Activated CD4-positive, CD25-positive, alpha-beta regulatory T cell treated with anti-CD3 and anti-CD28 coated beads, Interleukin-2, amount 50 U/mL, for 16 hours (primary cell): ENCODE measurements around the gene DTX2.
"Not testable (repeated sequence)": the region's sequence is repeated elsewhere in the genome, so short reads cannot be mapped to it uniquely, and the experiment has no call there.

ENCODE experiments used
- DNase-seq: peaks from one replicate; pipeline ENCODE4 v3.0.0-alpha.2; 2020; ENCODE audit warnings: low read depth, low spot score

DTX2 gene

DNA sequence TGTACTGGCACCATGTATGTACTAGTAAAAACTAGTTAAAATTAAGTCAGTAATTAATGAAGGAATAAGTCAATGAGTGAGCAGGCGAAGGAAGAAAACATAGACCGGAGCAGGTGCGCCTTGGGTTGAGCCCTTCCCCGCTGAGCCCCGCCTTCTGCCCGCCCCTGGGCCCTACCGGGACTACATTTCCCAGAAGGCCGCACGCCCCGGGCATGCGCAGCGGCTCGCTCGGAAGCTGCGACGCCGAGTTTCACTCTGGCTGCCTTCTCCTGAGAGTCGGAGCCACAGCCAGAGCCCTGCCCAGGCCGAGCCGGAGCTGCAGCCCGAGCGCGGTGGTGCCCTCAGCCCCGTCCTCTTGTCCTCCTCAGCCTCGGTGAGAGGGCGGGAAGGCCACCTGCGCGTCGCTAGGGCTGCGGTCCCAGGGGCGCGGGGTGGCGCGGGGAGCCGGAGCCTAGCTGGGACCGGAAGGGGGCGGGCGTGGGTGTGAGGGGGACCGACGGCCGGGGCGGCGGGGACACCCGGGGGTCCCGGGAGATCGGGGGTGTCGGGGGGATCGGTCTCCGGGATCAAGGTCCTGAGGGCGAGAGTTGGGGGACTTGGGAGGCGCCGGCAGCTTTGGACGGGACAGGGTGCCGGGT is at the start of gene DTX2:
Gene DTX2, plus strand, starts transcription at position 246 of the 638 bp plus-strand sequence. CDS start 18,801 bp downstream, outside the sequence.
- DNase-seq = peak; percentile 21

GRCh38 chr7:76412249-76412648 is 49.3 kb upstream of the DTX2 start:
- no peak for DNase-seq

DNA sequence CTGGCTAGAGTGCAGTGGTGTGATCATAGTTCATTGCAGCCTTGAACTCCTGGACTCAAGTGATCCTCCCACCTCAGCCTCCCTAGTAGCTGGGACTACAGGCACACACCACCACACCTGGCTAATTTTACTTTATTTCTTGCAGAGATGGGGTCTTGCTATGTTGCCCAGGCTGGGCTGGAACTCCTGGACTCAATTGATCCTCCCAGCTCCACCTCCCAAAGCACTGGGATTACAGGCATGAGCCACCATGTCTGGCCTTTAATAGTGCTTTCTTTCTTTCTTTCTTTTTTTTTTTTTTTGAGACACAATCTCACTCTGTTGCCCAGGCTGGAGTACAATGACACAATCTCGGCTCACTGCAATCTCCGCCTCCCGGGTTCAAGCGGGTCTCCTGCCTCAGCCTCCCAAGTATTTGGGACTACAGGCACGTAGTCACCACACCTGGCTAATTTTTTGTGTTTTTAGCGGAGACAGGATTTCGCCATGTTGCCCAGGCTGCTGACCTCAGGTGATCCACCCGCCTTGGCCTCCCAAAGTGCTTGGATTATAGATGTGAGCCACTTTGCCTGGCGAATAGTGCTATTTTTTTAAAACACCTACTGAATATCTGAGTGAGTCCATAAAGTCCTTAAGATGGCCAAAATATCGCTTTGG is 43.7 kb upstream of the DTX2 start:
- not testable (repeated sequence) for DNase-seq

- DNase-seq = not testable (repeated sequence)
Observed at GRCh38 chr7:76421097-76421496, 40.4 kb upstream of the DTX2 start.

- no peak for DNase-seq
Observed at GRCh38 chr7:76423666-76424412, 37.7 kb upstream of the DTX2 start.

DNA sequence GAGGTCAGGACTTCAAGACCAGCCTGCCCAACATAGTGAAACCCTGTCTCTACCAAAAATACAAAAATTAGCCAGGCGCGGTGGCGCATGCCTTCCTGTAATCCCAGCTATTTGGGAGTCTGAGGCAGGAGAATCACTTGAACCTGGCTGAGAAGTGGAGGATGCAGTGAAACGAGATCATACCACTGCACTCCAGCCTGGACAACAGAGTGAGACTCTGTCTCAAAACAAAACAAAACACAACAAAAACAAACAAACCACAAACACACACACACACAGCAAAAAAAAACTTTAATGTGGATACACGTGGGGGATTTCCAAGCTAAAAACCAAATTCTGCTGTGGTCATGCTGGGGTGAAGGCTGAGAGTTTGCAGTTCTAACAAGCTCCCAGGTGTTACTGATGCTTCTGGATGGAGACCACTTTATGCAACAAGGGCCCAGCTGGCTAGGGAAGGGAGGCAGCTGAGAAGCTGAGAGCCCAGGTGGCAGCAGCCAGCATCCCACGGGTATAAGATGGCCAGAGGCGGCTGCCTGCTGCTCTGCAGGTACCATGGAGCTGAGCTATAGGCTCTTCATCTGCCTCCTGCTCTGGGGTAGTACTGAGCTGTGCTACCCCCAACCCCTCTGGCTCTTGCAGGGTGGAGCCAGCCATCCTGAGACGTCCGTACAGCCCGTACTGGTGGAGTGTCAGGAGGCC is 36.9 kb upstream of the DTX2 start, which contains the start of gene ZP3:
Gene ZP3, plus strand, starts transcription at position 538 of the 699 bp plus-strand sequence. Its CDS starts 15 bp downstream, at position 553.
- DNase-seq = no peak

DNA sequence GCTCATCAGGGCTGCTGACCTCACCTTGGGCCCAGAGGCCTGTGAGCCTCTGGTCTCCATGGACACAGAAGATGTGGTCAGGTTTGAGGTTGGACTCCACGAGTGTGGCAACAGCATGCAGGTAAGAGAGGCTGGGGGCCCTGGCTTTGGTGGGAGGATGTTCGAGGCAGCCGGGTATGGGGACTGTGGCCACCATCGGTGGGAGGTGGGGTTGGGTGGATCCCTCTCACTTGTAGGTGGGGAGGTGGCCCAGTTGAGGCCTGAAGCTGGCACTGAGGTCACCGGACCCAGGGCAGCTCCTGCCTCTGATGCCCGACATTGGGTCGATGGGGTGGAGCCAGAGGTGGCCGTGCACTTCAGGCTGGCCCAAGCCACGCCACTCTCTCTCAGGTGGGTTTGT is 36.4 kb upstream of the DTX2 start:
- no peak for DNase-seq

- not testable (repeated sequence) for DNase-seq
Observed at GRCh38 chr7:76425558-76425957, 36.0 kb upstream of the DTX2 start.

DNA sequence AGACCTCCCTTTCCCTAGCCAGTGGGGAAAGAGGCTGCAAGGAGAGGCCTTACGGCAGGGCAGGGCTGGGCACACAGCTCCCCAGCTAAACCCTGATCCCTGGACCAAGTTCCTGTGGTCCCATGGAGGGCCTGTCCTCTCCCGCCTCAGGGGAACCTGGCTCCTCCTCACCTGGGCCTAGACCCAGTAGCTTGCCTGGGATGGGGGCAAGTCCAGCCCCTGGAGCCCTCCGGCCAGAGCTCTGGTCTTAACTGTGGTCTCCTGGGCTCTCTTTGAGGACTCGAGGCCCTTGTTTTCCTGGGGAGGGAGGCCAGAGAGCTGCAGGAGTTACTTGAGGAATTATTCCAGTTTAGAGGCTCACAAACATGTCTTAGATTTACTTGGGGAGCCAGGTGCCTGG is 35.3 kb upstream of the DTX2 start:
- no peak for DNase-seq

GRCh38 chr7:76427635-76428034 is 33.9 kb upstream of the DTX2 start:
- no peak for DNase-seq

DNA sequence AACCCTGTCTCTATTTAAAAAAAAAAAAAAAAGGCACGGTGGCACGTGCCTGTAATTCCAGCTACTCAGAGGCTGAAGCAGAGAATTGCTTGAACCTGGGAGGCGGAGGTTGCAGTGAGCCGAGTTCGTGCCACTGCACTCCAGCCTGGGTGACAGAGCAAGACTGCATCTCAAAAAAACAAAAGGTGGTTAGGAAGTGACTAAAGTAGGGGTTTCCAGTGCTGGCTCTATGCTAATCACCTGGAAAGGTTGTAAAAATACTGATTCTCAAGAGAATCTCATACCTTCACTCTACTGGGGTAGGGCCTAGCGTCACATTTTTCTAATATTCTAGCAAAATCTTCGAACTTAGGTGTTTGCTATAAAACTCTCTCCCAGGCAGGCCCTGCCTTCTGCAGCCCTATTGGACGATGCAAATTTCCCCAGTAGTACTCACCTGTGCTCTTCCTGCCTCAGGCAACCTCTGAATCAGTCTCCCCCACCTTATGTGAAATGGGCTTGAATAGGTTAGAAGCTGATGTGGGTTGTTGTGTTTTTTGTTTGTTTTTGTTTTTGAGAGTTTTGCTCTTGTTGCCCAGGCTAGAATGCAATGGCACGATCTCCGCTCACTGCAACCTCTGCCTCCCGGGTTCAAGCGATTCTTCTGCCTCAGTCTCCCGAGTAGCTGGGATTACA is 33.2 kb upstream of the DTX2 start:
- no peak for DNase-seq

DNA sequence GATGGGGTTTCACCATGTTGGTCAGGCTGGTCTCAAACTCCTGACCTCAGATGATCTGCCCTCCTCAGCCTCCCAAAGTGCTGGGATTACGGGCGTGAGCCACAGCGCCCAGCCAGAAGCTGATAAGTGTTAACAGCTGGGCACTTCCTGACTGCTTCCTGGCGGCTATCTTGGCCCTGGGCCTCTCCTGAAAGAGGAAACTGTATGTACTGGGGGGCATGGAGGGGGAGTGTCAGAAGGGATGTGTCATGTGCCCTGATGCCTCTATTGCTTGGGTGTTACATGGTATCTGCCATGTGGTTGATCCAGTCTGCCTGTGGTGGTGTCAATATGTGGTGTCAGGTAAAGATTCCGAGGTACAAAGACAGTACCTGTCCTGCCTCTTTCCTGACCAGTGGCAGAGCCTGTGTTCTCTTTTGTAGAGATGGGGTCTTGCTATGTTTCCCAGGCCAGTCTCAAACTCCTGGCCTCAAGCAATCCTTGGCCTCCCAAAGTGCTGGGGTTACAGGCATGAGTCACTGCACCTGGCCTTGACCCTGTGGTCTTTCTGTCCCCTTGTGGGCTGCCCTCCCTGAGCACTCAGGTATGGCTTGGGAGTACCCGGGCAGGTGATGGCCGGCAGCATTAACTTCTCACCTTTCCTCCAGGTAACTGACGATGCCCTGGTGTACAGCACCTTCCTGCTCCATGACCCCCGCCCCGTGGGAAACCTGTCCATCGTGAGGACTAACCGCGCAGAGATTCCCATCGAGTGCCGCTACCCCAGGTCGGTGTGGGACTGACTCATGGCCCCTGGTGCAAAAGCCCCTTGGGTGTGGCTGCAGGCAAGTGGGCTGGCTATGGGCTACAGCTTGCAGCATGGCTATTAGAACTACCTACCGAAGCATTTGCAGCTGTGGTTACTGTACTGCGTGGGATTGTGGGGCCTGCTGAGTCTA is 32.4 kb upstream of the DTX2 start:
- no peak for DNase-seq

DNA sequence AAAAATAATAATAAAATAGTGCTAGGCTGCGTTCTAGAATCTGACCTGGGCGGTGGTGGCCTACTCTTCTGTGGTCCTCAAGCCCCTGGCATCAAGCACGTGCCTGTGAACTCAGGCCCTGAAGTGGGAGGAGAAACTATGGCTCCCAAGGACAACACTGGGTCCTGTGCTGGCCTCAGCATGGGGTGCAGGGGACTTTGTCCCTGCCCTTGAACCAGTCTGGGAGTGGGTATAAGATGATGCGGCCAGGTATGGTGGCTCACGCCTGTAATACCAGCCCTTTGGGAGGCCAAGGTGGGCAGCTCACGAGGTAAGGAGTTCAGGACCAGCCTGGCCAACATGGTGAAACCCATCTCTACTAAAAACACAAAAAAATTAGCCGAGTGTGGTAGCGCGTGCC is 31.3 kb upstream of the DTX2 start:
- DNase-seq = no peak

GRCh38 chr7:76430836-76431235 is 30.7 kb upstream of the DTX2 start:
- no peak for DNase-seq

GRCh38 chr7:76437873-76438272 is 23.6 kb upstream of the DTX2 start:
- peak; percentile 23 for DNase-seq

GRCh38 chr7:76439120-76439888 is 22.2 kb upstream of the DTX2 start:
- not testable (repeated sequence) for DNase-seq

- DNase-seq = not testable (repeated sequence)
Observed at GRCh38 chr7:76440404-76440803, 21.1 kb upstream of the DTX2 start.

GRCh38 chr7:76441792-76442191 is 19.7 kb upstream of the DTX2 start:
- DNase-seq = not testable (repeated sequence)

GRCh38 chr7:76442664-76443446 is 18.7 kb upstream of the DTX2 start:
- not testable (repeated sequence) for DNase-seq
